K562 (cell line): ENCODE measurements around the gene GPR153. TPM values are rescaled to one million over a fixed set of nuclear protein-coding genes. Genes with fewer than 3 reads are reported as not detected.

Experiments used
- BCOR ChIP-seq: fragments of 450-650 bp; IDR thresholded peaks from 2 replicates; pipeline ENCODE4 v1.6.1; 2016
- CCAR2 ChIP-seq: fragments of 200-400 bp; formaldehyde crosslinking; IDR thresholded peaks from 2 replicates; pipeline ENCODE4 v1.6.1; 2017; ENCODE audit warnings: mild to moderate bottlenecking, low read depth, low read length
- EP300 ChIP-seq: IDR thresholded peaks from 2 replicates; pipeline ENCODE4 v1.6.1; 2012; ENCODE audit warnings: low read length, improper control_type of control experiment
- KLF6 ChIP-seq: fragments of 250-450 bp; sonication (Bioruptor Pico); IDR thresholded peaks from 2 replicates; pipeline ENCODE4 v1.4.0; 2020; ENCODE audit warnings: mild to moderate bottlenecking, moderate library complexity, borderline replicate concordance
- MAX ChIP-seq: sonication (generic); formaldehyde crosslinking; IDR thresholded peaks from 2 replicates; pipeline ENCODE4 v1.9.0; 2022; ENCODE audit warnings: mild to moderate bottlenecking, missing genetic modification reagents
- MYNN ChIP-seq, 2 experiments: sonication (generic); formaldehyde crosslinking in 1 of 2; IDR thresholded peaks; 2 replicates each; pipeline versions ENCODE4 v1.5.0 to v1.6.1; 2016 to 2020; ENCODE audit warnings: antibody characterized with exemption in 1 of 2, missing genetic modification reagents in 1 of 2
- PHF8 ChIP-seq: fragments of 200-600 bp; sonication (generic); IDR thresholded peaks from 2 replicates; pipeline ENCODE4 v1.6.1; 2012; ENCODE audit warnings: mixed run types, mild to moderate bottlenecking, inconsistent platforms, low read length, moderate library complexity, borderline replicate concordance
- RNF219 ChIP-seq: fragments of 250-450 bp; sonication (Bioruptor Pico); IDR thresholded peaks from 2 replicates; pipeline ENCODE4 v1.5.0; 2022; ENCODE audit warnings: mild to moderate bottlenecking
- SFPQ ChIP-seq: fragments of 200-400 bp; formaldehyde crosslinking; IDR thresholded peaks from 2 replicates; pipeline ENCODE4 v1.6.1; 2017; ENCODE audit warnings: mild to moderate bottlenecking, low read depth, low read length, moderate library complexity
- SP2 ChIP-seq: IDR thresholded peaks from 2 replicates; pipeline ENCODE4 v1.6.1; 2011; ENCODE audit warnings: mild to moderate bottlenecking, low read depth, low read length, moderate library complexity; ENCODE audit not compliant: poor library complexity, severe bottlenecking; ENCODE audit errors: extremely low read depth
- STAT6 ChIP-seq: sonication (generic); formaldehyde crosslinking; IDR thresholded peaks from 2 replicates; pipeline ENCODE4 v1.8.1; 2023; ENCODE audit warnings: mild to moderate bottlenecking, missing genetic modification reagents
- USF1 ChIP-seq: sonication (generic); formaldehyde crosslinking; IDR thresholded peaks from 2 replicates; pipeline ENCODE4 v1.9.0; 2022; ENCODE audit warnings: mild to moderate bottlenecking, missing genetic modification reagents
- XRCC3 ChIP-seq: fragments of 450-650 bp; IDR thresholded peaks from 2 replicates; pipeline ENCODE4 v1.6.1; 2017; ENCODE audit warnings: mild to moderate bottlenecking, moderate library complexity
- ZFP36 ChIP-seq: fragments of 150-350 bp; IDR thresholded peaks from 2 replicates; pipeline ENCODE4 v1.6.1; 2018; ENCODE audit warnings: low read length, low read depth; ENCODE audit not compliant: partially characterized antibody
- ZNF436 ChIP-seq: fragments of 250-450, 450-650 bp; sonication (Bioruptor Pico); formaldehyde crosslinking; IDR thresholded peaks from 2 replicates; pipeline ENCODE4 v1.7.0; 2020; ENCODE audit warnings: mild to moderate bottlenecking
- ZNF583 ChIP-seq: fragments of 250-450 bp; sonication (Bioruptor Pico); IDR thresholded peaks from 2 replicates; pipeline ENCODE4 v1.4.0; 2020
- ZNF655 ChIP-seq: fragments of 250-450 bp; sonication (Bioruptor Pico); IDR thresholded peaks from 2 replicates; pipeline ENCODE4 v1.5.0; 2021
- polyA plus RNA-seq, 8 experiments: library from polyadenylated mRNA; depleted of rRNA in 4 of 8; stranded (reverse) in 5 of 8; unstranded in 3 of 8; fragments of >200 nt; fragmentation: Nextera tagmentation in 2 of 8; fragmentation: Illumina TruSeq in 1 of 8; extraction: Ambion mirVana in 2 of 8; extraction: Trizol in 1 of 8; gene quantifications; 2 replicates each; pipeline versions ENCODE4 v1.2.1 to v1.2.3, GENCODE V29; 2011 to 2014; ENCODE audit warnings: inconsistent platforms in 1 of 8, missing spikeins in 1 of 8
- total RNA-seq, 7 experiments: library from RNA; depleted of rRNA in 6 of 7; stranded (reverse); fragments of >200 nt in 6 of 7; fragmentation: Illumina TruSeq in 2 of 7; extraction: Trizol in 2 of 7; gene quantifications; 2 replicates each; pipeline versions ENCODE4 v1.2.1 to v1.2.3, GENCODE V29; 2011 to 2021; ENCODE audit warnings: low replicate concordance in 1 of 7

GPR153 gene
- total and polyA plus RNA-seq, 9 of the 15 experiments (the other 6 are each of a cell fraction or from before 2014, with no cell fraction given): 0.01 to 1.5 (median 0.51) TPM

GRCh38 chr1:6208723-6209660 lies 51.9 kb downstream of the GPR153 start (continued):
- no peak for TF ChIP-seq CCAR2
- 0 out of 2 replicates have a peak, but pooled peaks have one; percentile 34 for TF ChIP-seq ZNF583 (CRISPR knock-in tag)
- TF ChIP-seq STAT6 (CRISPR knock-in tag): no peak
- TF ChIP-seq KLF6 (CRISPR knock-in tag): no peak
- no peak for TF ChIP-seq ZNF436 (CRISPR knock-in tag)
- no peak for TF ChIP-seq XRCC3
- no peak for TF ChIP-seq SP2
- TF ChIP-seq EP300: no peak
- TF ChIP-seq MAX (CRISPR knock-in tag): peak; percentile 93
- no peak for TF ChIP-seq ZNF655 (CRISPR knock-in tag)
- peak; percentile 70; the same call in 1 of the 2 replicates for TF ChIP-seq PHF8
- TF ChIP-seq SFPQ: no peak
- no peak for TF ChIP-seq ZFP36
- TF ChIP-seq MYNN (IDR thresholded peaks at IDR 0.05): no peak
- no peak for TF ChIP-seq MYNN (CRISPR knock-in tag; IDR thresholded peaks at IDR 0.05)
- TF ChIP-seq USF1 (CRISPR knock-in tag): peak; percentile 78
- no peak for TF ChIP-seq BCOR
- no peak for TF ChIP-seq RNF219
